NCI-H510A (cell line): ENCODE results near the gene ITGAL.
"Not testable (repeated sequence)": the region's sequence is repeated elsewhere in the genome, so short reads cannot be mapped to it uniquely, and the experiment has no call there.

Experiments used
- DNase-seq: peaks from one replicate; lab custom pipeline; 2025; lab: John Stamatoyannopoulos, UW

ITGAL gene

DNA sequence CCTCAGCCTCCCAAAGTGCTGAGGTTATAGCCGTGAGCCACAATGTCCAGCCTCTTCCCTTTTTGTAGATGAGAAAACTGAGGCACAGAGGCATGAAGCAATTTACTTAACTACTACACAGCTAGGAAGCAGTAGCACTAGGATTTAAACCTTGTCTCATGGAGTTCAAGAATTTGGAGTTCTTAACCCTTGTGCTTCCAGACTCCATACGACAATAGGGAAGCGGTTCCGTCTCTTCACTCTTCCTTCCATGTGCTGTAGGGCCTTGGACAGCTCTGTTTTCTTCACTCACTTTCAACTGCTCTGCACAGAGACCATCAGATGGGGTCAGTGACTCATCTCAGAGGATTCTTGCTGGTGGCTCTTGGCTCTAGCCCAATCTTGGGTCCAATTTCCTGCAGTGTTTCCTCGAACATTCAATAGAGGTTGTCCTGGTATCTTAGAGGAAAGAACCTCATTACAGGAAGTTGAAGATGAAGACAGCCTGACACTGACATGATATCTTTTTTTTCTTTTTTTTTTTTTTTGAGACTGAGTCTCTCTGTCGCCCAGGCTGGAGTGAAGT lies 19.3 kb downstream of the ITGAL start:
- no peak for DNase-seq

- no peak for DNase-seq
Observed at GRCh38 chr16:30493941-30494488, 21.5 kb downstream of the ITGAL start.

GRCh38 chr16:30494709-30495108 lies 22.2 kb downstream of the ITGAL start:
- DNase-seq, result no peak

- no peak for DNase-seq
Observed at GRCh38 chr16:30499284-30499683, 26.7 kb downstream of the ITGAL start.

- no peak for DNase-seq
Observed at GRCh38 chr16:30503403-30504296, 31.1 kb downstream of the ITGAL start.

- DNase-seq, result no peak
Observed at GRCh38 chr16:30509081-30509765, 36.7 kb downstream of the ITGAL start.

DNA sequence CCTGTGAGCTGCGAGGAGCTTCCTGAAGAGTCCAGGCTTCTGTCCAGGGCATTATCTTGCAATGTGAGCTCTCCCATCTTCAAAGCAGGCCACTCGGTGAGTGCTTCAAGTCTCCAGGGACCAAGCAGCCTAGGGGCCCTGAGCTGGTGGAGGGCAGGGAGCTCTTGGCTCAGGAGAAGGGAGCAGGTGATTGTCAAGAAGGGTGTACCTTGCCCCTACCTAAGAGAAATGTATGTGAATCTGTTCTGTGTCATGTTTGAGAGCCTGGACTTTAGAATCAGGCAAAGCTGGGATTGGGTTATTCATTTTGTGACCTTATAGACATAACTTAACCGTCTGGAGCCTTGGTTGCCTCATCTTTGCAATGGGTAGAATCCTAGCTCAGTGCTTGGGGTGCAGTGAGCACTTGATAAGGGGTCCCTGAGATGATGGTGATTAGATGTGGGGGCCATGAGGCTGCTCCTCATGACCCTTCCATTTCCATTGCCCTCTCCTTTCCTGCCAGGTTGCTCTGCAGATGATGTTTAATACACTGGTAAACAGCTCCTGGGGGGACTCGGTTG lies 37.9 kb downstream of the ITGAL start:
- no peak for DNase-seq

- DNase-seq, result no peak
Observed at GRCh38 chr16:30511509-30511908, 39.0 kb downstream of the ITGAL start.

DNA sequence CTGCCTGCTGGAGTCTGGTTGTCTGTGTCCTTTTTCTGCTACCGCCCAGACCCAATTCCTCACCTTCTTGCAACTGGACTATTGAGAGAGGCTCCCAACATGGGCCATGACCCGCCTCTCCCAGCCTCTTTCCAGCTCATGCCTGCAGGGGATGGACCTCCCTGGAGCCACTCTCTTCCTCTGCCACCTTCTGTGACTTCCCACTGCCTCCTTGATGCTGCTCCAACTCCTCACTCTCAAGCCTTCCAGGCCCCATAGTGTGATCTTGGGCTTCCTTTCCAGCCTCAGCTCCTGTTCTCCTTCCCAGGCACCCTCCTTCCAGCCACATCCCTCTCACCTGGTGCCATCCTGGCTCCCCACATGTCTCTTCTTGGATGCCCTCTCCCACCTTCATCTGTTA lies 42.7 kb downstream of the ITGAL start:
- no peak for DNase-seq

- no peak for DNase-seq
Observed at GRCh38 chr16:30518552-30518951, 46.0 kb downstream of the ITGAL start.

GRCh38 chr16:30519120-30520049 lies 46.8 kb downstream of the ITGAL start:
- no peak for DNase-seq

GRCh38 chr16:30521476-30521872 lies 48.9 kb downstream of the ITGAL start:
- DNase-seq, result no peak

- DNase-seq, result no peak
Observed at GRCh38 chr16:30521873-30522641, 49.5 kb downstream of the ITGAL start.

DNA sequence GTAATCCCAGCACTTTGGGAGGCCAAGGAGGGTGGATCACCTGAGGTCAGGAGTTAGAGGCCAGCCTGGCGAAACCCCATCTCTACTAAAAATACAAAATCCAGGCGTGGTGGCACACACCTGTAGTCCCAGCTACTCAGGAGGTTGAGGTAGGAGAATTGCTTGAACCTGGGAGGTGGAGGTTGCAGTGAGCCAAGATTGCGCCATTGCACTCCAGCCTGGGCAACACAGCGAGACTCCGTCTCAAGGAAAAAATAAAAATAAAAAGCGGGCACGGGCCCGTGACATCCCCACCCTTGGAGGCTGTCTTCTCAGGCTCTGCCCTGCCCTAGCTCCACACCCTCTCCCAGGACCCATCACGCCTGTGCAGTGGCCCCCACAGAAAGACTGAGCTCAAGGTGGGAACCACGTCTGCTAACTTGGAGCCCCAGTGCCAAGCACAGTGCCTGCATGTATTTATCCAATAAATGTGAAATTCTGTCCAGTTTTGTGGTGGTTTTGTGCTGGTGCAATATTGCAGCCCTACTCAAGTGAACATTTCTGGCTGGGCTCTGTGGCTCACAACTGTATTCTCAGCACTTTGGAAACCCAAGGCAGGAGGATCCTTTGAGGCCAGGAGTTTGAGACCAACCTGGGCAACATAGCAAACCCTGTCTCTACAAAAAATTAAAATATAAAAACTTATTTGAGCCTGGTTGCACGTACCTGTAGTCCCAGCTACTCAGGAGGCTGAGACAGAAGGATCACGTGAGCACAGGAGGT lies 50.3 kb downstream of the ITGAL start:
- DNase-seq, result not testable (repeated sequence)

DNA sequence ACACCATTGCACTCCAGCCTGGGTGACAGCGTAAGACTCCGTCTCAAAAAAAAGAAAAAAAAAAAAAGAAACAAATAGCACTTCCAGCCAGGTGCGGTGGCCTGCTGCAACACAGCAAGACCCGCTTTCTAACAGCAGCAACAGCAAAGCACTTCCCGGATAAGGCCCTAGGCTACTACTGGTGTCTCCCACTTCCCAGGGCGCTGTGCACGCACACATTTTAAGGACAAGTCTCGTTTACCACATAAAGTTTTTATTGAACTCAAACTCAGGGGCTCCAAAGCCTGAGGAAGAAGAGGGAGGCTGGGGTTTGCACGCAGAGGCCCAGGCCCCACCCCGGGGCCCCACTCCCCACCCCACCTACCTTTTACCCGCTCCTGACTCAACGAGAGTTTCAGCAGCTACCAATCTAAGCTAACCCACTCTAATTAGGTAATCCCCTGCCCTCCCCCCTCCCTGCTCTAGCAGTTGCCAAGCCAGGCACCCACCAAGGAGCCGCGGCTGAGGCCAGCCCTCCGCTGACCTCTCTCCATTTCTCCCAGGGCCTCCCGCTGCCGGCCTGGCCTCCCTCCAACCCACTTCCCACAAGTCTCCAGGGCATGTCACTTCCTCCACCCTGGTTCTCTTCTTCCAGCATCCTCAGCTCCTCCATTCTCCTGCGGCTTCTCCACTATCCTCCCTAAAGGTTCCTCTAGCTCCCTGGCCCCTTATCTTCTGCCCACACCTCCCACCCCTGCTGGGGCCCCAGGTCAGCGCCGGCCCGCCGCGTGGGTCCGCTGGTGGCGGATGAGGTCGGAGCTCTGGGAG lies 51.4 kb downstream of the ITGAL start:
- no peak for DNase-seq

DNA sequence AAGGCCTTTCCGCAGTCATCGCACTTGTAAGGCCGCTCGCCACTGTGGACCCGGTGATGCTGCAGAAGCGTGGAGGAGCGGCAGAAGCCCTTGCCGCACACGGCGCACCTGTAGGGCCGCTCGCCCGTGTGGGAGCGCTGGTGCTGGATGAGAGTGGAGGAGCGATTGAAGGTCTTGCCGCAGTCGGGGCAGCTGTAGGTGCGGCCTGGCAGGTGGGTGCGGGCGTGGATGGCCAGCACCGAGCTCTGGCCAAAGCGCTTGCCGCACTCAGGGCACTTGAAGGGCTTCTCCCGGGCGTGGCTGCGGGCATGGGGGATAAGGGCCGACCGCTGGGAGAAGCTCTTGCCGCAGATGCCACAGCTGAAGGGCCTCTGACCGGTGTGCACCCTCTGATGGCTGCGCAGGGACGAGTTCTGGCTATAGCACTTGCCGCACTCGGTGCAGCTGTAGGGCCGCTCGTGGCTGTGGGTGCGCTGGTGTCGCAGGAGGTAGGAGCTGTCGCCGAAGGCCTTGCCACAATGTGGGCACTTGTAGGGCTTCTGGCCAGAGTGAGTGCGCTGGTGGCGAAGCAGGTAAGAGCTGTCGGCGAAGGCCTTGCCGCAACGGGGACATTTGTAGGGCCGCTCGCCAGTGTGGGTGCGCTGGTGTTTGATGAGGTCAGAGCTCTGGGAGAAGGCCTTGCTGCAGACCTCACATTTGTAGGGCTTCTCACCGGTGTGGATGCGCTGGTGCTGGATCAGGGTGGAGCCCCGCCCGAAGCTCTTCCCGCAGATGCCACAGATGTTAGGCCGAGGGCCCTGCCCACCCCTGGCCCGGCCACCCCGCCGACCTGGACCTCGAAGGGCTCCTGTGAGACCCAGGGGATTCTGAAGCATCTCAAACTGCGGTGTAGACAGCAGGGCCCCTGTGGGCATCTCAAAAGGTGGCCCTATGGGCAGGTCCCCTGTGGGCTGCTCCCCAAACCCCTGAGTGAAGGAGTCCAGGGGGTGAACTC lies 52.3 kb downstream of the ITGAL start:
- no peak for DNase-seq

DNA sequence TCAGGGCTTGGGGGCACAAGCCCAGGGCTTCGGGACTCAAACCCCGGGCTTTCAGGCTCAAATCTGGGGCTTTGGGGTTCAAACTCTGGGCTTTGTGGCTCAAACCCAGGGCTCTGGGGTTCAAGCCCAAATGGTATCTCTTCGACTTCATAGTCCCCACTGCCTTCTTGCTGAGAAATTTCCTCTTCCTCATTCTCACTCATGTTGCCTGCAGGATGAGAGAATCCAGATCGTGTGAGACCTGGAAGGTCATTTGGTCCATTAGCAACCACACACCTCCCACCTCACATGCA lies 53.2 kb downstream of the ITGAL start:
- DNase-seq, result no peak
